Vagina (tissue), 2 donors: Measurements from ENCODE around the gene DOCK2. TPM values are rescaled to one million over a fixed set of nuclear protein-coding genes. Genes with fewer than 3 reads are reported as not detected.

Experiments used
- DNase-seq, 2 donors: peaks; one replicate each; pipeline ENCODE4 v3.0.0-alpha.2; 2017; ENCODE audit errors: extremely low spot score in 2 of 2
- H3K27ac ChIP-seq: fragments of 200-600 bp; sonication (generic); one replicate; pipeline ENCODE4 v1.5.1; 2019
- H3K27me3 ChIP-seq: fragments of 200-600 bp; sonication (generic); one replicate; pipeline ENCODE4 v1.5.1; 2019
- H3K36me3 ChIP-seq, 2 donors: fragments of 200-600 bp; sonication (generic); one replicate each; pipeline ENCODE4 v1.5.1; 2017 to 2019
- H3K4me1 ChIP-seq: fragments of 200-600 bp; sonication (generic); one replicate; pipeline ENCODE4 v1.5.1; 2019
- H3K4me3 ChIP-seq, 2 donors: fragments of 200-600 bp; sonication (generic); 1 replicate in 1 of 2; 2 replicates in 1 of 2; pipeline ENCODE4 v1.5.1; 2016 to 2019
- H3K9me3 ChIP-seq: fragments of 200-600 bp; sonication (generic); one replicate; pipeline ENCODE4 v1.5.1; 2019
- POLR2A ChIP-seq, 2 donors: fragments of 450-650 bp; IDR thresholded peaks; one replicate each; pipeline ENCODE4 v1.6.1; 2017; ENCODE audit warnings: antibody characterized with exemption in 2 of 2, mild to moderate bottlenecking in 2 of 2, moderate library complexity in 2 of 2
- POLR2AphosphoS5 ChIP-seq, 2 donors: sonication (generic); formaldehyde crosslinking; IDR thresholded peaks; one replicate each; pipeline ENCODE4 v1.9.0; 2017; ENCODE audit warnings: antibody characterized with exemption in 2 of 2, mild to moderate bottlenecking in 2 of 2, low read depth in 1 of 2; ENCODE audit not compliant: insufficient read depth in 1 of 2
- intact Hi-C: fragments of 100-400 bp; cut with DNase I; formaldehyde crosslinking; loops from one replicate; pipeline ENCODE4 v1.15.1; 2023
- total RNA-seq: library from RNA; depleted of rRNA; stranded (reverse); fragments of >200 nt; gene quantifications from one replicate; pipeline ENCODE4 v1.2.3, GENCODE V29; 2016
- TF ChIP-seq, protein P1 (sequence below), 3 experiments: fragments of 450-650 bp in 2 of 3; fragments of 200-600 bp in 1 of 3; sonication (generic) in 1 of 3; IDR thresholded peaks; one replicate each; pipeline ENCODE4 v1.5.1; 2017 to 2019; ENCODE audit warnings: antibody characterized with exemption in 3 of 3, mild to moderate bottlenecking in 2 of 3, moderate library complexity in 2 of 3

DOCK2 gene
- total RNA-seq, 1 donor from 2014 or later: 18.2 TPM

DNA sequence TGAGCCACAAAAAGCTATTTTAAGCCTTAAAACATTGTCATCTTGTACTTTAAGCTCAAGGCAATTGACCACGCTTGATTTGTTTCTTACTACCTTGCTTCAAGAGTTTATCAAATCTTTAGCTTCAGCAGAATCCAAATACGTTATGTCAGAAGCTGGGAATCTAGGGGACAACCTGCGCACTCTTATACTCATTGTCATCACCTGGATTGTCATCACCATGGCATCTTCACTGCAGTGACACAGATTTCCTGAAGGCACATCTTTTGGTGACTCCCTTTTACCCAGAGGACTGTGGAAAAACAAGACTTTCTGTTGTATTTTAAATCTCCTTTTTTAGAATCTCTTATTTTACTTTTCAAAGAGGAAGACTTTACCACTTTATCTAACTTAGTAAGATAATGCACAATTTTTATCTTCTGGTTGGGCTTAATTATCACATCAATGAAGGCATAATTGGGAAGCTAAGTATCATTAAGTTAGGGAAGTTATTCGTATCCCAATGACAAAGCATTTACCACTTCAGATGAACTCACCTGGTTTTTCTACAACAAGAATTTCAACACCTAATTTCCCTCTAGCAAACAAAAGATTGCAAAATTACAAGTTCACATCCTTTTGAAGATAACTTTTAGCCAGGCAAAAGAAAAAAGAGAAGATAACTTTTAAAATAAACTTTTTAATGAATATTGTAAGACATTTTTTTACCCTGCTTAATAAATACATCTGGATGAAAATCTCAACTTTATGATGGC, 162.0 kb downstream of the DOCK2 start:
- TF ChIP-seq POLR2AphosphoS5 (IDR thresholded peaks at IDR 0.05; ENCODE audit: insufficient read depth in 1 of 2, low read depth in 1 of 2) (no peak), POLR2A (IDR thresholded peaks at IDR 0.05) (no peak)
- TF ChIP-seq, protein P1, sequence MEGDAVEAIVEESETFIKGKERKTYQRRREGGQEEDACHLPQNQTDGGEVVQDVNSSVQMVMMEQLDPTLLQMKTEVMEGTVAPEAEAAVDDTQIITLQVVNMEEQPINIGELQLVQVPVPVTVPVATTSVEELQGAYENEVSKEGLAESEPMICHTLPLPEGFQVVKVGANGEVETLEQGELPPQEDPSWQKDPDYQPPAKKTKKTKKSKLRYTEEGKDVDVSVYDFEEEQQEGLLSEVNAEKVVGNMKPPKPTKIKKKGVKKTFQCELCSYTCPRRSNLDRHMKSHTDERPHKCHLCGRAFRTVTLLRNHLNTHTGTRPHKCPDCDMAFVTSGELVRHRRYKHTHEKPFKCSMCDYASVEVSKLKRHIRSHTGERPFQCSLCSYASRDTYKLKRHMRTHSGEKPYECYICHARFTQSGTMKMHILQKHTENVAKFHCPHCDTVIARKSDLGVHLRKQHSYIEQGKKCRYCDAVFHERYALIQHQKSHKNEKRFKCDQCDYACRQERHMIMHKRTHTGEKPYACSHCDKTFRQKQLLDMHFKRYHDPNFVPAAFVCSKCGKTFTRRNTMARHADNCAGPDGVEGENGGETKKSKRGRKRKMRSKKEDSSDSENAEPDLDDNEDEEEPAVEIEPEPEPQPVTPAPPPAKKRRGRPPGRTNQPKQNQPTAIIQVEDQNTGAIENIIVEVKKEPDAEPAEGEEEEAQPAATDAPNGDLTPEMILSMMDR (IDR thresholded peaks at IDR 0.05): no peak
- Histone ChIP-seq H3K9me3 (no peaks in the 10 kb centered on the region), H3K27me3 (no peaks in the 10 kb centered on the region), H3K4me1 (no peaks in the 10 kb centered on the region), H3K4me3 (no peak overlapping the region), H3K27ac (no peak overlapping the region), H3K36me3 (no peaks in the 10 kb centered on the region)
- DNase-seq: no peak
- intact Hi-C loops: no loop called here

DNA sequence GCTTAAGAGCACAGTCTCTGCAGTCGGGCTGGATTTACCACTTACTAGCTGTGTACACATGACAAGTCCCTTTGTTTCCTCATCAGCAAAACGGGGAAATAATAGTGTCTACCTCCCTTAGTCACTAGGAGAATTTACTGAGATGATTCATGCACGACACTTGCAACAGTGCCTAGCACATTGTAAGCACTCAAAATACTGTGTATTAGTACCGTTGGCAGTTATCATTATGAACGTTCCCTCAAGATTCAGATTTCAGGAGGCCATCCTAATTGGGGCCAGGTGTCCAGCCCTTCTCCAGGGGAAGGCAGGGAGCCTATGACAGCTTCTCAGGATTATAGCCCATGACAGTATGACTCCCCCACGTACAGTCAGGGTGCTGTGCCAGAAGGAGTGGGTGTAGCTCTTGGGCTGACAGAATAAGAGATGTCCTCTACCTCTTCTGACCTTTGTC, 164.3 kb downstream of the DOCK2 start:
- TF ChIP-seq POLR2AphosphoS5 (IDR thresholded peaks at IDR 0.05; ENCODE audit: insufficient read depth in 1 of 2, low read depth in 1 of 2) (peak in 1 of 2 donors; percentile 33), POLR2A (IDR thresholded peaks at IDR 0.05) (no peak)
- TF ChIP-seq, protein P1 (IDR thresholded peaks at IDR 0.05): no peak
- Histone ChIP-seq H3K4me1 (no peaks in the 10 kb centered on the region), H3K27me3 (no peaks in the 10 kb centered on the region), H3K9me3 (no peaks in the 10 kb centered on the region), H3K27ac (no peak overlapping the region), H3K36me3 (no peaks in the 10 kb centered on the region), H3K4me3 (no peak overlapping the region)
- intact Hi-C loops: no loop called here
- DNase-seq: no peak

DNA sequence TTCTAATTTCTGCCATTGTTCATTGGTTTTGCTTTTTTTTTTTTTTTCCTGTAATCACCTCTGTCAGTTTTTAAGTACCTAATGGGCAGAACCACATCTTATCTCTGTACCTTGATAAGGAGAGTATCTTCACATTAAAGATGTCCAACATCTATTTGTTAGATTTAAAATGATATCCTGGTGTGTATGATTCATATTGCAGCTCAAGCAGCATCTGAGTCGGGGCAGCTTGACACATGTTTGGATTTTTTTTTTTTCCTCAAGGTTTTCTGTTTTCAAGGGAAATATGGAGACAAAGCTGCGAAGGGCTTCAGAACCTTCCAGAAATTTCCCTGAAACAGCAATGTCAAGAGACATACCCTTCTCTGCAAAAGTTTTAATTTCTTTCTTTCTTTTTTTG, 164.7 kb downstream of the DOCK2 start:
- TF ChIP-seq, protein P1 (IDR thresholded peaks at IDR 0.05): no peak
- TF ChIP-seq POLR2AphosphoS5 (IDR thresholded peaks at IDR 0.05; ENCODE audit: insufficient read depth in 1 of 2, low read depth in 1 of 2) (no peak), POLR2A (IDR thresholded peaks at IDR 0.05) (no peak)
- H3K4me3 ChIP-seq: no peak overlapping the region
- H3K27me3 ChIP-seq: no peaks in the 10 kb centered on the region
- H3K27ac ChIP-seq: no peak overlapping the region
- intact Hi-C loops: no loop called here
- no peaks in the 10 kb centered on the region for H3K9me3 ChIP-seq
- no peaks in the 10 kb centered on the region for H3K36me3 ChIP-seq
- no peak for DNase-seq
- H3K4me1 ChIP-seq: no peaks in the 10 kb centered on the region

DNA sequence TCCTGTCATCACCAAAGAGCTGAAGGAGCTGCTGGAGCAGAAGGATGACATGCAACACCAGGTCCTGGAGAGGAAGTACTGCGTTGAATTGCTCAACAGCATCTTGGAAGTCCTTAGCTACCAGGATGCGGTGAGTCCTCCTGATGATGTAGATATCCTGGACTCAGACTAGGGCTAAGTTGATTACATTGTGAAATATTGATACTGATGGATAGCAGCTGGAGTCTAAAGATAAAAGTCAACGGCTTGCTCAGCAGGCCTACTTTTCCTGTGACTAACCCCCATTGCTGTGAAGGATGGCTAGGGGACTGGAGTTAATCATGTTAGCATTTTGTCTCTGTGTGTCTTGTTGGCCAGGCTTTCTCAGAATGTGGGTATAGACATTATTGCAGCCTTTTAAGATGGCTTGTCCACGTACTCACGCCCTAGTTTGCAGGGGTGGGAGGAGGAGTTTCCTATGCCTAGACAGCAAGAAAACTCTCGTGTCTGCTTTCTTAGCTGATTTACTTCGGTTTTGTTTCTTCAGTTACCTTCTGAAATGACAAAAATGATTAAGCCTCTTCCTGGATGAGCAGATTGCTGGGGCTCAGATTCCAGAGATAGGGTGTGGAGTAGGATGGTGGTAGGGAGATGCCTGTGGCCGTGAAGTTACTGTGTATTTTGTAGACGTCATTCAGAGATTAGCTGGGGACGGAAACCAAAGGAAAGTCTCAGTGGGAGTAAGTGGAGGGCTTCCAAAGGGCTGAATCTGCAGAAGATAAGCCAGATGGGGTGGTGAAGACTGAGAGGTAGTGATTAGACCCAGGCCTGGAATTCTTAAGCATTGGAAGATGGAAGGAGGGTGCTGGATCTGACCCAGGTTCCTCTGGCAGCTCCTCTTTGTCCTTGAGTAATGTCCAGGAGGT, 166.3 kb downstream of the DOCK2 start:
- Histone ChIP-seq H3K36me3 (no peaks in the 10 kb centered on the region), H3K9me3 (no peaks in the 10 kb centered on the region), H3K27me3 (no peaks in the 10 kb centered on the region), H3K4me1 (no peaks in the 10 kb centered on the region), H3K4me3 (no peak overlapping the region), H3K27ac (no peak overlapping the region)
- DNase-seq: peak in 1 of 2 donors; percentile 91
- TF ChIP-seq, protein P1 (IDR thresholded peaks at IDR 0.05): no peak
- TF ChIP-seq POLR2A (IDR thresholded peaks at IDR 0.05) (no peak), POLR2AphosphoS5 (IDR thresholded peaks at IDR 0.05; ENCODE audit: insufficient read depth in 1 of 2, low read depth in 1 of 2) (no peak)
- intact Hi-C loops: no loop called here
